CD14-positive monocyte (primary cell): ENCODE data around the gene TSHZ2. TPM values are rescaled to one million over a fixed set of nuclear protein-coding genes. Genes with fewer than 3 reads are reported as not detected.
A peak's percentile ranks its signal among the peaks of the same experiment; 100 is the strongest.

Source experiments
- DNase-seq, 3 donors: peaks; one replicate each; pipeline ENCODE4 v3.0.0-alpha.2; 2011 to 2022
- H2AFZ ChIP-seq: 2 replicates; pipeline ENCODE4 v1.6.0; 2012; ENCODE audit warnings: mild to moderate bottlenecking, low read depth, low read length, inconsistent platforms; ENCODE audit not compliant: insufficient read depth, poor library complexity, severe bottlenecking
- H3K27ac ChIP-seq, 2 donors: 1 replicate in 1 of 2; 2 replicates in 1 of 2; pipeline ENCODE4 v1.5.1; 2012 to 2013; ENCODE audit warnings: low read length in 2 of 2, control low read depth in 1 of 2, inconsistent platforms in 1 of 2, low read depth in 1 of 2, mild to moderate bottlenecking in 1 of 2
- H3K27me3 ChIP-seq, 2 donors: one replicate each; pipeline versions ENCODE4 v1.6.0 to v1.6.1; 2011 to 2013; ENCODE audit warnings: low read length in 2 of 2; ENCODE audit not compliant: control insufficient read depth in 2 of 2, insufficient read depth in 2 of 2
- H3K36me3 ChIP-seq, 2 donors: replicated peaks in 1 of 2; 1 replicate in 1 of 2; 2 replicates in 1 of 2; pipeline versions ENCODE4 v1.5.1 to v1.6.1; 2012 to 2013; ENCODE audit warnings: low read length in 2 of 2, control low read depth in 1 of 2, inconsistent platforms in 1 of 2, mild to moderate bottlenecking in 1 of 2; ENCODE audit not compliant: insufficient read depth in 2 of 2, control insufficient read depth in 1 of 2
- H3K4me1 ChIP-seq, 2 donors: 1 replicate in 1 of 2; 2 replicates in 1 of 2; pipeline versions ENCODE4 v1.5.1 to v1.6.1; 2012 to 2013; ENCODE audit warnings: low read length in 2 of 2, control low read depth in 1 of 2, inconsistent platforms in 1 of 2, mild to moderate bottlenecking in 1 of 2, moderate library complexity in 1 of 2; ENCODE audit not compliant: insufficient read depth in 2 of 2, control insufficient read depth in 1 of 2
- H3K4me2 ChIP-seq: replicated peaks from 2 replicates; pipeline ENCODE3; 2012; ENCODE audit warnings: low read length, moderate library complexity, mild to moderate bottlenecking; ENCODE audit not compliant: poor library complexity, severe bottlenecking; ENCODE audit errors: extremely low read depth
- H3K4me3 ChIP-seq, 3 experiments: fragments of 200-600 bp in 1 of 3; sonication (generic) in 1 of 3; replicated peaks in 1 of 3; 1 replicate in 2 of 3; 2 replicates in 1 of 3; pipeline ENCODE4 v1.5.1; 2011 to 2013; ENCODE audit warnings: low read length in 3 of 3, mild to moderate bottlenecking in 3 of 3, control low read depth in 2 of 3, low read depth in 2 of 3, inconsistent platforms in 1 of 3, moderate library complexity in 1 of 3
- H3K79me2 ChIP-seq: 2 replicates; pipeline ENCODE4 v1.6.0; 2012; ENCODE audit warnings: mild to moderate bottlenecking, control low read depth, inconsistent platforms, low read length, moderate library complexity; ENCODE audit not compliant: insufficient read depth
- H3K9ac ChIP-seq: 2 replicates; pipeline ENCODE4 v1.6.0; 2017; ENCODE audit warnings: low read length, mild to moderate bottlenecking; ENCODE audit not compliant: insufficient read depth, poor library complexity, severe bottlenecking
- H3K9me3 ChIP-seq, 2 donors: replicated peaks in 1 of 2; 1 replicate in 1 of 2; 2 replicates in 1 of 2; pipeline versions ENCODE4 v1.5.1 to v1.6.1; 2012 to 2013; ENCODE audit warnings: low read length in 2 of 2, control low read depth in 1 of 2; ENCODE audit not compliant: control insufficient read depth in 1 of 2, insufficient read depth in 1 of 2
- H4K20me1 ChIP-seq: 2 replicates; pipeline ENCODE4 v1.6.0; 2012; ENCODE audit warnings: mild to moderate bottlenecking, low read length, control low read depth, moderate library complexity; ENCODE audit not compliant: insufficient read depth
- H3K27ac Mint-ChIP-seq, 7 donors: one replicate each; pipeline ENCODE4 v1.8.0; 2020; ENCODE audit warnings: mild to moderate bottlenecking in 7 of 7, mixed read lengths in 7 of 7, moderate library complexity in 6 of 7, inconsistent platforms in 2 of 7
- H3K27me3 Mint-ChIP-seq, 3 donors: one replicate each; pipeline ENCODE4 v1.8.0; 2021 to 2022; ENCODE audit warnings: low read depth in 3 of 3, mild to moderate bottlenecking in 3 of 3, mixed read lengths in 3 of 3, moderate library complexity in 3 of 3, inconsistent platforms in 1 of 3
- H3K36me3 Mint-ChIP-seq, 2 donors: one replicate each; pipeline ENCODE4 v1.8.0; 2020; ENCODE audit warnings: mixed read lengths in 2 of 2, inconsistent platforms in 1 of 2, mild to moderate bottlenecking in 1 of 2
- H3K4me1 Mint-ChIP-seq: one replicate; pipeline ENCODE4 v1.8.0; 2020; ENCODE audit warnings: mild to moderate bottlenecking, mixed read lengths
- H3K4me3 Mint-ChIP-seq, 2 donors: one replicate each; pipeline ENCODE4 v1.8.0; 2020; ENCODE audit warnings: mild to moderate bottlenecking in 2 of 2, mixed read lengths in 2 of 2, moderate library complexity in 1 of 2
- H3K9me3 Mint-ChIP-seq, 7 donors: one replicate each; pipeline ENCODE4 v1.8.0; 2020 to 2022; ENCODE audit warnings: mixed read lengths in 7 of 7, mild to moderate bottlenecking in 6 of 7, moderate library complexity in 6 of 7, inconsistent platforms in 2 of 7
- WGBS: methylation state at CpG from one replicate; pipeline ENCODE4 v1.1.5; 2013; ENCODE audit warnings: missing lambda C conversion rate; ENCODE audit not compliant: insufficient coverage; 5-methylcytosine and 5-hydroxymethylcytosine counted together
- intact Hi-C, 2 donors: fragments of 100-400 bp; cut with micrococcal nuclease; formaldehyde crosslinking; loops; one replicate each; pipeline versions ENCODE4 v1.15.0 to v1.15.1; 2023
- polyA plus RNA-seq, 3 donors: library from polyadenylated mRNA; depleted of rRNA in 1 of 3; unstranded in 2 of 3; stranded (reverse) in 1 of 3; fragments of 300-500 nt in 2 of 3; fragments of >200 nt in 1 of 3; fragmentation: Illumina TruSeq in 2 of 3; gene quantifications; 1 replicate in 2 of 3; 2 replicates in 1 of 3; pipeline ENCODE4 v1.2.3, GENCODE V29; 2012 to 2021
- TF ChIP-seq, protein P1 (sequence below): fragments of 200-600 bp; IDR thresholded peaks from one replicate; pipeline ENCODE4 v1.8.0; 2022; ENCODE audit warnings: antibody characterized with exemption, mild to moderate bottlenecking

Gene TSHZ2
- polyA plus RNA-seq, 3 donors: not detected

DNA sequence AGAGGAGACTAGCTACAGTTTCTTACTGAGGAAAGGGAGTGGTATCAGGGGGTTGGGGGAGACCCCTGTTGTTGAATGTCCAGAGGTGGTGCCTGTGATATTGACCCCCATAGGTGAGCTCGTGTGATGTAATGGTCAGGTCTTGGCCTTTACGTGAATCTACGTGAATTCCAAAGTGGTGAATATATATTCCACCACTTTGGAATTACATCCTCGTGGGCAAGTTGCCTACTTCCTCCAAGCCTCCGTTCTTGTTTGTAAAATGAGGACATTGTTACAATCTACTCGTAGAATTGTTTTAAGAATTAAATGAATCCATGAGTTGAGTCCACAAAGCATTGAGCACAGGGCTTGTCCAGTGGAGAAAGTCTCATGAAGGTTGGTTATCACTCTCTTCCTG is 47.3 kb downstream of the TSHZ2 start:
- TF ChIP-seq, protein P1, sequence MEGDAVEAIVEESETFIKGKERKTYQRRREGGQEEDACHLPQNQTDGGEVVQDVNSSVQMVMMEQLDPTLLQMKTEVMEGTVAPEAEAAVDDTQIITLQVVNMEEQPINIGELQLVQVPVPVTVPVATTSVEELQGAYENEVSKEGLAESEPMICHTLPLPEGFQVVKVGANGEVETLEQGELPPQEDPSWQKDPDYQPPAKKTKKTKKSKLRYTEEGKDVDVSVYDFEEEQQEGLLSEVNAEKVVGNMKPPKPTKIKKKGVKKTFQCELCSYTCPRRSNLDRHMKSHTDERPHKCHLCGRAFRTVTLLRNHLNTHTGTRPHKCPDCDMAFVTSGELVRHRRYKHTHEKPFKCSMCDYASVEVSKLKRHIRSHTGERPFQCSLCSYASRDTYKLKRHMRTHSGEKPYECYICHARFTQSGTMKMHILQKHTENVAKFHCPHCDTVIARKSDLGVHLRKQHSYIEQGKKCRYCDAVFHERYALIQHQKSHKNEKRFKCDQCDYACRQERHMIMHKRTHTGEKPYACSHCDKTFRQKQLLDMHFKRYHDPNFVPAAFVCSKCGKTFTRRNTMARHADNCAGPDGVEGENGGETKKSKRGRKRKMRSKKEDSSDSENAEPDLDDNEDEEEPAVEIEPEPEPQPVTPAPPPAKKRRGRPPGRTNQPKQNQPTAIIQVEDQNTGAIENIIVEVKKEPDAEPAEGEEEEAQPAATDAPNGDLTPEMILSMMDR: no peak
- Mint-ChIP-seq H3K4me3 (peak overlapping the region in 1 of 2 donors; percentile 21), H3K9me3 (peaks cover 0 to 10% (median 5%) of the 10 kb centered on the region in 7 donors), H3K27me3 (peaks cover 2 to 6% (median 2%) of the 10 kb centered on the region in 3 donors), H3K4me1 (no peaks in the 10 kb centered on the region), H3K36me3 (no peaks in the 10 kb centered on the region), H3K27ac (no peak overlapping the region)
- Histone ChIP-seq H2AFZ (no peak overlapping the region), H3K27ac (no peak overlapping the region), H3K27me3 (no peaks in the 10 kb centered on the region), H3K79me2 (no peaks in the 10 kb centered on the region), H3K4me3 (no peak overlapping the region), H3K4me2 (no peak overlapping the region), H3K9me3 (no peaks in the 10 kb centered on the region), H3K9ac (no peak overlapping the region), H3K4me1 (no peaks in the 10 kb centered on the region), H4K20me1 (no peaks in the 10 kb centered on the region), H3K36me3 (no peaks in the 10 kb centered on the region)
- no CpG with 5 or more reads among the region's 6 CpGs for WGBS
- no peak for DNase-seq
- intact Hi-C loops: no loop called here

DNA sequence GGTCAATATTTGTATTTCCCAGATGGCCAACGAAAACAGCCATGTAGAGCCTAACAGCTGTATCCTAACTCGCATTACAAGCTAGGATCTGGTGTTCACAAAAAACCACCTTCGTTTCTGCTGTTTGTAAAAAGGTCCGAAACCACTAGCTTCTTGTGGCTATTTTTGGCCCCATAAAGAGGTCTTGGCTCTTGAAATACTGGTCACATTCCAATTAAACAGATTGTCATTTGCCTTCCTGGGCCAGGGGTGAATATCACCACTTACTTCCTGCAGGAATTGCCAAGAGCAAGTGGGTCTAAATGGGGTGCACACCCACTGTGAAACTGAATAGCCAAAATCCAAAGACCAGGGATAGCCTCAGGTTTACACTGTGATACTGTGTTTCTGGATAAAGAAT is 48.2 kb downstream of the TSHZ2 start:
- no peaks in the 10 kb centered on the region for H3K4me1 ChIP-seq
- Mint-ChIP-seq H3K4me3 (no peak overlapping the region), H3K9me3 (peaks cover 0 to 8% (median 0%) of the 10 kb centered on the region in 7 donors), H3K4me1 (no peaks in the 10 kb centered on the region), H3K27me3 (peaks cover 2 to 6% (median 4%) of the 10 kb centered on the region in 3 donors), H3K36me3 (no peaks in the 10 kb centered on the region), H3K27ac (no peak overlapping the region)
- TF ChIP-seq, protein P1: no peak
- no peaks in the 10 kb centered on the region for H3K36me3 ChIP-seq
- WGBS: 82% methylated on average over 3 of the region's 4 CpGs
- intact Hi-C loops: no loop called here
- no peaks in the 10 kb centered on the region for H4K20me1 ChIP-seq
- H3K4me3 ChIP-seq: no peak overlapping the region
- H3K9me3 ChIP-seq: no peaks in the 10 kb centered on the region
- H3K9ac ChIP-seq: no peak overlapping the region
- DNase-seq: no peak
- no peak overlapping the region for H3K27ac ChIP-seq
- H3K4me2 ChIP-seq: no peak overlapping the region
- H3K27me3 ChIP-seq: no peaks in the 10 kb centered on the region
- H3K79me2 ChIP-seq: no peaks in the 10 kb centered on the region
- H2AFZ ChIP-seq: no peak overlapping the region
